Stimulated activated CD8-positive, alpha-beta memory T cell treated with anti-CD3 and anti-CD28 coated beads, Interleukin-12 subunit alpha, Interleukin-12 subunit beta, amount 100 ng/mL, for 24 hours (primary cell): ENCODE measurements around the gene LCE1A.

Experiments
- DNase-seq: peaks from one replicate; pipeline ENCODE4 v3.0.0-alpha.2; 2020; ENCODE audit errors: extremely low read depth

LCE1A gene

GRCh38 chr1:152870831-152871730, 43.8 kb downstream of the LCE1A start:
- DNase-seq: no peak

- no peak for DNase-seq
These were observed 44.5 kb downstream of the LCE1A start for GRCh38 chr1:152871731-152872126.

- DNase-seq: no peak
These were observed 46.2 kb downstream of the LCE1A start for GRCh38 chr1:152873495-152873894.

- DNase-seq: no peak
These were observed 49.6 kb downstream of the LCE1A start for GRCh38 chr1:152876827-152877226.
